Activated CD8-positive, alpha-beta memory T cell treated with anti-CD3 and anti-CD28 coated beads for 36 hours (primary cell): ENCODE data around the gene BIN1. TPM values are rescaled to one million over a fixed set of nuclear protein-coding genes. Genes with fewer than 3 reads are reported as not detected.

Experiments
- CTCF ChIA-PET: fragments of 350-600 bp; sonication (Branson Sonifier 250); formaldehyde crosslinking; loops from one replicate; lab custom pipeline; 2021; ENCODE audit warnings: antibody characterized with exemption; lab: Charles Lee
- POLR2A ChIA-PET: fragments of 350-600 bp; sonication (Branson Sonifier 250); formaldehyde crosslinking; loops from one replicate; lab custom pipeline; 2021; ENCODE audit warnings: antibody characterized with exemption; lab: Charles Lee
- total RNA-seq, 2 experiments: library from RNA; stranded (reverse); gene quantifications; one replicate each; pipeline ENCODE4 v1.2.3, GENCODE V29; 2021

BIN1 gene
- total RNA-seq, 2 experiments from 2014 or later: 82.9 to 83.8 TPM

GRCh38 chr2:127070221-127070620 lies 36.7 kb downstream of the BIN1 start:
- CTCF ChIA-PET: interaction anchor here (1.0 to 3.4 kb wide), 2 partner anchors 9 to 15 kb away, joined by 3 to 19 read pairs; no protein-coding TSS in a partner anchor

GRCh38 chr2:127069536-127069935 lies 37.4 kb downstream of the BIN1 start:
- ChIA-PET CTCF (interaction anchor here (3.4 to 6.0 kb wide), 2 partner anchors 10 to 16 kb away, joined by 19 to 79 read pairs; no protein-coding TSS in a partner anchor), POLR2A (interaction anchor here (2.2 kb wide), 1 partner anchor 11 kb away, joined by 18 read pairs; no protein-coding TSS in a partner anchor)

More at GRCh38 chr2:127070221-127070620, 36.7 kb downstream of the BIN1 start:
- POLR2A ChIA-PET: no interaction called here

- CTCF ChIA-PET: interaction anchor here (0.7 to 6.0 kb wide), 3 partner anchors 11 to 158 kb away, joined by 3 to 79 read pairs (median 19); no protein-coding TSS in a partner anchor
Observed at GRCh38 chr2:127069003-127069402, 38.0 kb downstream of the BIN1 start.

GRCh38 chr2:127068351-127068741 lies 38.6 kb downstream of the BIN1 start:
- ChIA-PET POLR2A (interaction anchor here (0.6 to 2.2 kb wide), 2 partner anchors 12 to 39 kb away, joined by 4 to 18 read pairs; partner anchors contain the start of gene BIN1), CTCF (interaction anchor here (0.7 to 6.0 kb wide), 7 partner anchors 11 to 404 kb away, joined by 3 to 79 read pairs (median 3); no protein-coding TSS in a partner anchor)

More at GRCh38 chr2:127069003-127069402, 38.0 kb downstream of the BIN1 start:
- POLR2A ChIA-PET: interaction anchor here (2.2 kb wide), 1 partner anchor 11 kb away, joined by 18 read pairs; no protein-coding TSS in a partner anchor

GRCh38 chr2:127067620-127068350 lies 39.2 kb downstream of the BIN1 start:
- POLR2A ChIA-PET: interaction anchor here (0.6 to 2.2 kb wide), 2 partner anchors 12 to 40 kb away, joined by 4 to 18 read pairs; partner anchors contain the start of gene BIN1
- CTCF ChIA-PET: interaction anchor here (0.7 to 6.0 kb wide), 7 partner anchors 12 to 404 kb away, joined by 3 to 79 read pairs (median 3); no protein-coding TSS in a partner anchor

GRCh38 chr2:127066942-127067341 lies 40.0 kb downstream of the BIN1 start:
- ChIA-PET POLR2A (interaction anchor here (2.5 kb wide), 1 partner anchor 13 kb away, joined by 14 read pairs; no protein-coding TSS in a partner anchor), CTCF (interaction anchor here (6.0 kb wide), 1 partner anchor 13 kb away, joined by 79 read pairs; no protein-coding TSS in a partner anchor)

GRCh38 chr2:127065940-127066318 lies 41.0 kb downstream of the BIN1 start:
- ChIA-PET POLR2A (interaction anchor here (0.6 to 2.5 kb wide), 2 partner anchors 14 to 106 kb away, joined by 3 to 14 read pairs; no protein-coding TSS in a partner anchor), CTCF (interaction anchor here (0.8 to 6.0 kb wide), 4 partner anchors 14 to 41 kb away, joined by 3 to 79 read pairs (median 4); no protein-coding TSS in a partner anchor)

GRCh38 chr2:127065299-127065939 lies 41.5 kb downstream of the BIN1 start:
- POLR2A ChIA-PET: interaction anchor here (0.6 to 2.5 kb wide), 3 partner anchors 15 to 207 kb away, joined by 3 to 14 read pairs (median 5); no protein-coding TSS in a partner anchor
- CTCF ChIA-PET: interaction anchor here (0.7 to 6.0 kb wide), 6 partner anchors 14 to 40 kb away, joined by 3 to 79 read pairs (median 4); no protein-coding TSS in a partner anchor

- POLR2A ChIA-PET: interaction anchor here (0.6 to 2.5 kb wide), 2 partner anchors 16 to 208 kb away, joined by 5 to 14 read pairs; no protein-coding TSS in a partner anchor
Observed at GRCh38 chr2:127064642-127065250, 42.2 kb downstream of the BIN1 start.

GRCh38 chr2:127063701-127064590 lies 43.0 kb downstream of the BIN1 start:
- ChIA-PET CTCF (interaction anchor here (2.1 to 6.0 kb wide), 2 partner anchors 14 to 16 kb away, joined by 11 to 79 read pairs; no protein-coding TSS in a partner anchor), POLR2A (interaction anchor here (2.5 kb wide), 1 partner anchor 16 kb away, joined by 14 read pairs; no protein-coding TSS in a partner anchor)

More at GRCh38 chr2:127064642-127065250, 42.2 kb downstream of the BIN1 start:
- CTCF ChIA-PET: interaction anchor here (0.7 to 6.0 kb wide), 6 partner anchors 15 to 40 kb away, joined by 3 to 79 read pairs (median 4); no protein-coding TSS in a partner anchor

- CTCF ChIA-PET: no interaction called here
- POLR2A ChIA-PET: no interaction called here
Observed at GRCh38 chr2:127061375-127062273, 45.3 kb downstream of the BIN1 start.

- POLR2A ChIA-PET: no interaction called here
Observed at GRCh38 chr2:127060264-127060945, 46.5 kb downstream of the BIN1 start.

GRCh38 chr2:127059559-127059958 lies 47.4 kb downstream of the BIN1 start:
- ChIA-PET CTCF (no interaction called here), POLR2A (no interaction called here)

More at GRCh38 chr2:127060264-127060945, 46.5 kb downstream of the BIN1 start:
- CTCF ChIA-PET: no interaction called here

- POLR2A ChIA-PET: no interaction called here
- CTCF ChIA-PET: no interaction called here
Observed at GRCh38 chr2:127058954-127059252, 48.1 kb downstream of the BIN1 start.

GRCh38 chr2:127058246-127058953 lies 48.6 kb downstream of the BIN1 start:
- CTCF ChIA-PET: no interaction called here

More at GRCh38 chr2:127058246-127058953, 48.6 kb downstream of the BIN1 start:
- POLR2A ChIA-PET: no interaction called here
